Heart left ventricle (tissue), 16 donors: Measurements from ENCODE around the gene GAREM1. TPM values are rescaled to one million over a fixed set of nuclear protein-coding genes. Genes with fewer than 3 reads are reported as not detected.

Experiments
- ATAC-seq, 4 donors: fragments of 200-7000 bp; cut with Tn5 transposase; one replicate each; pipeline ENCODE4 v1.9.1; 2020 to 2022; ENCODE audit warnings: moderate library complexity in 4 of 4, mild to moderate bottlenecking in 3 of 4, moderate number of reproducible peaks in 1 of 4
- DNase-seq, 5 donors: peaks; one replicate each; pipeline ENCODE4 v3.0.0-alpha.2; 2020
- H3K27ac ChIP-seq, 12 donors: fragments of 200-600 bp; sonication (generic) in 4 of 12; one replicate each; pipeline versions ENCODE4 v1.5.0 to v1.8.0; 2016 to 2022; ENCODE audit warnings: mild to moderate bottlenecking in 2 of 12
- H3K27me3 ChIP-seq, 9 donors: fragments of 200-600 bp; sonication (generic) in 2 of 9; one replicate each; pipeline versions ENCODE4 v1.5.1 to v1.8.0; 2016 to 2022; ENCODE audit warnings: mild to moderate bottlenecking in 3 of 9
- H3K36me3 ChIP-seq, 9 donors: fragments of 200-600 bp; sonication (generic) in 2 of 9; one replicate each; pipeline versions ENCODE4 v1.5.0 to v1.8.0; 2018 to 2022; ENCODE audit warnings: mild to moderate bottlenecking in 2 of 9
- H3K4me1 ChIP-seq, 12 donors: fragments of 200-600 bp; sonication (generic) in 4 of 12; one replicate each; pipeline versions ENCODE4 v1.5.0 to v1.8.0; 2016 to 2022; ENCODE audit warnings: mild to moderate bottlenecking in 3 of 12
- H3K4me3 ChIP-seq, 12 donors: fragments of 200-600 bp; sonication (generic) in 4 of 12; one replicate each; pipeline versions ENCODE4 v1.5.0 to v1.8.0; 2017 to 2022; ENCODE audit warnings: mild to moderate bottlenecking in 9 of 12, moderate library complexity in 4 of 12
- H3K9me3 ChIP-seq, 12 donors: fragments of 200-600 bp; sonication (generic) in 4 of 12; one replicate each; pipeline versions ENCODE4 v1.5.0 to v1.8.0; 2016 to 2022; ENCODE audit warnings: mild to moderate bottlenecking in 1 of 12
- CTCF ChIP-seq, 12 donors: fragments of 200-600 bp; sonication (generic) in 4 of 12; IDR thresholded peaks; one replicate each; pipeline versions ENCODE4 v1.5.0 to v1.8.0; 2018 to 2022; ENCODE audit warnings: antibody characterized with exemption in 12 of 12, mild to moderate bottlenecking in 5 of 12
- POLR2A ChIP-seq, 2 donors: fragments of 450-650 bp; IDR thresholded peaks; one replicate each; pipeline ENCODE4 v1.6.1; 2017; ENCODE audit warnings: antibody characterized with exemption in 2 of 2, mild to moderate bottlenecking in 2 of 2, moderate library complexity in 2 of 2
- WGBS, 4 donors: extraction: QIAGEN DNeasy Blood & Tissue Kit in 2 of 4; methylation state at CpG; one replicate each; pipeline versions ENCODE4 v1.1.5 to v1.1.7; 2013 to 2018; 5-methylcytosine and 5-hydroxymethylcytosine counted together
- intact Hi-C, 10 donors: fragments of 100-400 bp; cut with DNase I; formaldehyde crosslinking; loops; one replicate each; pipeline versions ENCODE4 v1.11.1 to v1.14.2; 2022
- polyA plus RNA-seq, 2 donors: library from polyadenylated mRNA; stranded (reverse); fragments of 200-250 nt; gene quantifications; one replicate each; pipeline ENCODE4 v1.2.3, GENCODE V29; 2013
- total RNA-seq, 9 donors: library from RNA; depleted of rRNA in 2 of 9; stranded (reverse); fragments of >200 nt in 2 of 9; fragmentation: NEBNext Ultra II Directional in 3 of 9; extraction: Animal tissue kit (Norgen Biotek cat#: 25700) in 3 of 9; gene quantifications; one replicate each; pipeline versions ENCODE4 v1.1.0 to v1.2.4, GENCODE V29; 2016 to 2023
- donor health status: ischemic (EF 13 %, LVEDD 7.1; RV severe dilation, severe dysfunction).
- donor health status: healthy with polysubstance abuse.
- donor health status: DM: no; HTN: yes; CAD: no.
- donor health status: DM: no; HTN: no; CAD: no.
- donor health status: ischemic (EF 25% LVEDD 6.9; RV normal size, moderate dysfunction).
- donor health status: ischemic (EF 25% LVEDD 5.7; RV mildly dilated, moderate dysfunction).
- donor health status: healthy.
- donor health status: DM: yes; HTN: yes; CAD: no.
- donor health status: ischemic (EF 35%, LVEDD 5.7; RV mildly dilated, moderate dysfunction).
- donor health status: nonischemic (EF 11% LVEDD 7.7; RV severe dilation, severe dysfunction).
- donor health status: DM: yes; HTN: yes; CAD: no.
- donor health status: PGD.
- donor health status: ischemic (EF 29% LVEDD 5.4; RV normal size, mild dysfunction).
- donor health status: nonischemic (EF 23%, LVEDD 6.1; RV moderate dilation, normal function).

GAREM1 gene
- total and polyA plus RNA-seq, 11 donors, result 1.8 to 28.8 (median 13.0) TPM

- WGBS, 4 donors, result 23 to 45% (median 42%) methylated on average over 1 of the region's 1 CpG
- intact Hi-C loops, result loop anchor here in 3 of 10 donors (10.0 kb wide), 3 partner anchors 47 to 97 kb away; no protein-coding TSS in a partner anchor
- Histone ChIP-seq H3K9me3 (no peaks in the 10 kb centered on the region), H3K36me3 (peaks cover 0 to 6% (median 0%) of the 10 kb centered on the region in 9 donors), H3K4me3 (no peak overlapping the region), H3K4me1 (peaks cover 0 to 4% (median 0%) of the 10 kb centered on the region in 12 donors), H3K27me3 (no peaks in the 10 kb centered on the region), H3K27ac (no peak overlapping the region)
- ATAC-seq, result no peak
- TF ChIP-seq POLR2A (IDR thresholded peaks at IDR 0.05) (no peak), CTCF (IDR thresholded peaks at IDR 0.05) (no peak)
- no peak for DNase-seq
Measured at GRCh38 chr18:32262092-32262491, 208.6 kb downstream of the GAREM1 start.

- Histone ChIP-seq H3K9me3 (no peaks in the 10 kb centered on the region), H3K4me3 (no peak overlapping the region), H3K36me3 (no peaks in the 10 kb centered on the region), H3K27ac (no peak overlapping the region), H3K27me3 (no peaks in the 10 kb centered on the region), H3K4me1 (peaks cover 0 to 4% (median 0%) of the 10 kb centered on the region in 12 donors)
- intact Hi-C loops, result loop anchor here in 3 of 10 donors (10.0 kb wide), 3 partner anchors 46 to 96 kb away; no protein-coding TSS in a partner anchor
- no peak for TF ChIP-seq POLR2A (IDR thresholded peaks at IDR 0.05)
- TF ChIP-seq CTCF (IDR thresholded peaks at IDR 0.05), result peak in 2 of 12 donors; percentile 14 to 18
- ATAC-seq, result no peak
- DNase-seq, result no peak
- 94 to 96% (median 96%) methylated on average over 5 of the region's 5 CpGs for WGBS, 4 donors
Measured at GRCh38 chr18:32261003-32261402, 209.7 kb downstream of the GAREM1 start.

GRCh38 chr18:32259553-32259952, 211.1 kb downstream of the GAREM1 start:
- Histone ChIP-seq H3K4me3 (no peak overlapping the region), H3K9me3 (no peaks in the 10 kb centered on the region), H3K27me3 (no peaks in the 10 kb centered on the region), H3K27ac (no peak overlapping the region), H3K4me1 (peaks cover 0 to 4% (median 0%) of the 10 kb centered on the region in 12 donors), H3K36me3 (no peaks in the 10 kb centered on the region)
- 81 to 87% (median 85%) methylated on average over 6 of the region's 6 CpGs for WGBS, 4 donors
- TF ChIP-seq POLR2A (IDR thresholded peaks at IDR 0.05) (no peak), CTCF (IDR thresholded peaks at IDR 0.05) (no peak)
- DNase-seq (no peak), ATAC-seq (no peak)
- intact Hi-C loops, result no loop called here

- ATAC-seq (no peak), DNase-seq (no peak)
- Histone ChIP-seq H3K4me3 (no peak overlapping the region), H3K9me3 (no peaks in the 10 kb centered on the region), H3K36me3 (no peaks in the 10 kb centered on the region), H3K27ac (no peak overlapping the region), H3K27me3 (no peaks in the 10 kb centered on the region), H3K4me1 (peaks cover 0 to 4% (median 0%) of the 10 kb centered on the region in 12 donors)
- WGBS, 4 donors, result 77 to 86% (median 82%) methylated on average over 5 of the region's 5 CpGs
- intact Hi-C loops, result no loop called here
- TF ChIP-seq CTCF (IDR thresholded peaks at IDR 0.05) (no peak), POLR2A (IDR thresholded peaks at IDR 0.05) (no peak)
Measured at GRCh38 chr18:32258558-32259204, 212.0 kb downstream of the GAREM1 start.
